OCI-LY7 (cell line): Measurements from ENCODE around the gene SERPINA4.

ENCODE experiments used
- CTCF ChIP-seq: fragments of 200-600 bp; sonication (generic); conservative IDR thresholded peaks from 2 replicates; pipeline ENCODE4 v1.5.1; 2014; ENCODE audit warnings: mild to moderate bottlenecking, antibody characterized with exemption, low read length, moderate library complexity, mixed read lengths
- EZH2phosphoT487 ChIP-seq: fragments of 200-600 bp; sonication (generic); IDR thresholded peaks from 2 replicates; pipeline ENCODE4 v1.6.1; 2018; ENCODE audit warnings: low read depth, borderline replicate concordance, mild to moderate bottlenecking, mixed run types, antibody characterized with exemption, low read length, moderate library complexity, mixed read lengths

DNA sequence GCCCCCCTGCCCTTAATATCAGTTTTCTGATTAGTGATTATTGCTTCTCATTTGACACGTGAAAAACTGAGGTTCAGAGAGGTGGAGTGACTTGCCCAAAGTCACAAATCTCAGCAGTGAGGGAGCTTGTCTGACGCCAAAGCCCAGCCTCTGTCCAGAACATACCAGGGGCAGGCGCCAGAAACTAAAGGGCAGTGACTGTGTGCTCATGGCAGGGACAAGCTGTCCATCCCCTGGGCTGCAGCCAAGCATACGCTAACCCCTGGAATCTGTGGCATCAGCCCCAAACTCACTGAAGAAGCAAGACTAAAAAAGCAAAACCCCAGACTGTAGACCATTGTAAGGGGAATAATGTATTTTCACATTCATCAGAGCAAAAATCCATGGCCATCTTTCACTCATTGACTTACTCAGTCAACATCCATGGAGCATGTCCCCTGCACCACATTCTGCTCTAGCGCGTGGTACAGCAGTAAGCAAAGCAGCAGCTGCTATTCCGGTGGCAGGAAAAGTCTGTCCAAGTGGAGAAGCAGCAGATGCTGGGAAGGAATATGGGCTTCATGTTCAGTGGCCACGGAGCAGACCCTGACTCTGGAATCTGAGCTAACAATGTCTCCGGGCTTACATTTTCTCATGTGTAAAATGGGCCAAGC, 1.5 kb upstream of the SERPINA4 start:
- TF ChIP-seq CTCF (no peak), EZH2phosphoT487 (no peak)
